Measurements from ENCODE around the gene ULK1. TPM values are rescaled to one million over a fixed set of nuclear protein-coding genes. Genes with fewer than 3 reads are reported as not detected.

The ULK1 gene
- total RNA-seq, 1 donor from 2014 or later = 11.2 TPM

DNA sequence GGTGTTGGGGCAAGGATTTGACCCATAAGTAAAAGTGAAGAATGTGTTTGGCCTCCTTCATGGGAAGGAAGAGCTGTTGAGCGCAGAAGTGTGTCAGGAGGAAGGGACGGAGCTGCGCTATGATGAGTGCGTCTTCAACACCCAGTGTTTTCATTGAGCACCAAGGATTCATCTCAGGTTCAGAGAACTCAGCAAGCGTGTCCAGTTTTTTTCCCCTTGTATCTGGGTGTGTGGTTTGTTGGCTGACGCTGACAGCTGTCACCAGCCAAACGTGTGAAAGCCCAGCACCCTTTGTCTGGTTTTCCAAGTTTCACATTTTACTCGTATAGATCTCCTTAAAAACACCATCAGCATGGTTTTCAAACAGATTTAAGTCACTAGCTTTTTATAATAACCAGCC is 67.6 kb downstream of the ULK1 start:
- peak; percentile 54 for DNase-seq (ENCODE audit: low read depth)

DNA sequence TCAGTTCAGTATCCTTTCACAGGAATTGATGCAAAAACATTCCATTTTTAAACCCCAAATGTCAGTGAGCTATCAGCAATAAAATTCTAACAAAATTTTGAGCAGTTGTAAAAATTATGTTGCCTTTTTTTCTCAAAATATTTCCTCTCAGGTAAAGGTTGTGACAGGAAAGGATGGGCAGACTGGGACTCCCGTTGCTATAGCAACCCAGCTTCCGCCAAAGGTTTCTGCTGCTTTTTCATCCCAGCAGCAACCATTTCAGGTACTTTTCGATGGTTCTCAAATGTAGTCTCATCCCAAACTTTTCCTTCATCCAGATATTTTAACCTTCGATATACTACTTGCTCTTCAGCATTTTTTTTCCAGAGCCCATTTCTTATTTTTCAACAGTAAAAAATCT is 69.0 kb downstream of the ULK1 start:
- no peak for DNase-seq (ENCODE audit: low read depth)

DNA sequence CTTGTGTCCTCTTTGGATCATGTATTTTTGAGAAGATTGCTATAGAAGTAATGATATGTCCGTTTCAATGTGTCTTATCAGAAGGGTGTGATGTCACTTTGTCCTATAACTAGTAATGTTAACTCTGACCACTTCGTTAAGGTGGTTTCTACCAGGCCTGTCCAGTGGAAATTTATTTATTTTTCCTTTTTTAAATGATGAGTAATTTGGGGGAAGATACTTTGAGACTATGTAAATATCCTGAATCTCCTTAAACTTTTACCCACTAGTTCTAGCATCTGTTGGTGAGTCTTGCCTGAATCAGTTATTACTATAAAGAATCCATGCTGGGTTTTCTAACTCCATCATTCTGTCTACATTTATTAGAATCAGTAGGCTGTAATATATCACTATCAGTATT is 70.7 kb downstream of the ULK1 start:
- no peak for DNase-seq (ENCODE audit: low read depth)

DNA sequence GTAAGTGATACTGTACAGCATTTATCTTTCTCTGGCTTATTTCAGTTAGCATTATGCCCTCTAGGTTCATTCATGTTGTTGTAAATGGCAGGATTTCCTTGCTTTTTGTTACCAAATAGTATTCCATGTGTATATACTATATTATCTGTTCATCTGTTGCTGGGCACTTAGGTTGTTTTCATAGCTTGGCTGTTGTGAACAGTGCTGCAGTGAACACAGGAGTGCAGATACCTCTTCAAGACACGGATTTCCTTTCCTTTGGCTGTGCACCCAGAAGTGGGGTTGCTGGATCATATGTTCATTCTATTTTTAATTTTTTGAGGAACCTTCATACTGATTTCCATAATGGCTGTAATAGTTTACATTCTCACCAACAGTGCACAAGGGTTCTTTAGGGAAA is 76.8 kb downstream of the ULK1 start:
- no peak for DNase-seq (ENCODE audit: low read depth)

Other genes starting within 250 kb of the ULK1 start
- 24.0 and 31.6 TPM in 2 replicates for gene SFSWAP, start 183.5 kb upstream of the ULK1 start, total RNA-seq
- gene MMP17, start 66.2 kb upstream of the ULK1 start, total RNA-seq = 15.5 and 40.1 TPM in 2 replicates
- gene PUS1, start 34.7 kb downstream of the ULK1 start, total RNA-seq = 10.9 and 14.3 TPM in 2 replicates
- 9.4 and 11.9 TPM in 2 replicates for gene EP400, start 55.3 kb downstream of the ULK1 start, total RNA-seq
- gene DDX51, start 249.7 kb downstream of the ULK1 start, total RNA-seq = 6.4 and 6.9 TPM in 2 replicates
- gene NOC4L, start 249.8 kb downstream of the ULK1 start, total RNA-seq = 11.1 and 14.2 TPM in 2 replicates